ENCODE data around the gene JARID2.

JARID2 gene

DNA sequence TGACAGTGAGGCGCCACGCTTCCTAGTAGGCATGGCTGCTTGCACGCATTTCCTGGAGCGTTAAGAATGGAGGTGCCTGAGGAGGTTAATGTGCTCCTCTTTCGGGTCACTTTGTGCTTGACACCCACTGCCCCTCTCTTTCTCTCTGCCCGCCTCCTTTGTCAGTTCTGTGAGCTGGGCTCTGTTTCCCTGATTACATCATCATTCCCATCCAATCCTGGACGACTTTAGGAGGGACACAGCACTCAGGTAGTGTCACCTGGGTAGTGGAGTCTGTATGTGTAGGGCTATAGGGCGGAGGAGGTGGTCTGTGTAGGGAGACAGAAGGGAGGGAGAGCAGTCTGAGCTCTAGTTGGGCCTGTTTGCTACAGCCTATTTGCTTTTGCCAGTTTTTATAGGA, 136.8 kb downstream of the JARID2 start:
- no peak overlapping the region for H3K4me3 ChIP-seq (ENCODE audit: low read depth, low read length)
- DNase-seq (ENCODE audit: low read depth) = no peak
- TF ChIP-seq, protein P1, sequence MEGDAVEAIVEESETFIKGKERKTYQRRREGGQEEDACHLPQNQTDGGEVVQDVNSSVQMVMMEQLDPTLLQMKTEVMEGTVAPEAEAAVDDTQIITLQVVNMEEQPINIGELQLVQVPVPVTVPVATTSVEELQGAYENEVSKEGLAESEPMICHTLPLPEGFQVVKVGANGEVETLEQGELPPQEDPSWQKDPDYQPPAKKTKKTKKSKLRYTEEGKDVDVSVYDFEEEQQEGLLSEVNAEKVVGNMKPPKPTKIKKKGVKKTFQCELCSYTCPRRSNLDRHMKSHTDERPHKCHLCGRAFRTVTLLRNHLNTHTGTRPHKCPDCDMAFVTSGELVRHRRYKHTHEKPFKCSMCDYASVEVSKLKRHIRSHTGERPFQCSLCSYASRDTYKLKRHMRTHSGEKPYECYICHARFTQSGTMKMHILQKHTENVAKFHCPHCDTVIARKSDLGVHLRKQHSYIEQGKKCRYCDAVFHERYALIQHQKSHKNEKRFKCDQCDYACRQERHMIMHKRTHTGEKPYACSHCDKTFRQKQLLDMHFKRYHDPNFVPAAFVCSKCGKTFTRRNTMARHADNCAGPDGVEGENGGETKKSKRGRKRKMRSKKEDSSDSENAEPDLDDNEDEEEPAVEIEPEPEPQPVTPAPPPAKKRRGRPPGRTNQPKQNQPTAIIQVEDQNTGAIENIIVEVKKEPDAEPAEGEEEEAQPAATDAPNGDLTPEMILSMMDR (conservative IDR thresholded peaks at IDR 0.05; ENCODE audit: low read depth, low read length) = no peak

DNA sequence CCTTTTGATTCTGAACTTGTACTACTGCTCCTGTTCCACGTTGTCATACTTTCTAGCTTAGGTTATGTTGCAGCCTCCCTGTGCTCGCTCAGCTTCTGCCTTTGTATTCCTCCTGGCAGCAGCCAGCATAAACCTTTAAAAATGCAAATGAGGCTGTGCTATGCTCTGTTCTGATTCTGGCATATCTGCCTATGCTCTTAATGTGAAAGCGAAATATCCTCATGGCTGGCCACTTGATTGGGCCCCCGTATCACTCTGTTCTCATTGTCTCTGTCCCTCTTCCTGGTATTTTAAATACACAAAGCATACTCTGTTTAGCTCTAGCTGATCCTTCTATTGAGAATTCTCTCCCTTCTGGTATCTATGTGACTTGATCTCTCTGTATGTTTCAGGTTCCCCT, 139.0 kb downstream of the JARID2 start:
- H3K4me3 ChIP-seq (ENCODE audit: low read depth, low read length) = no peak overlapping the region
- TF ChIP-seq, protein P1 (conservative IDR thresholded peaks at IDR 0.05; ENCODE audit: low read depth, low read length) = no peak
- DNase-seq (ENCODE audit: low read depth) = no peak

DNA sequence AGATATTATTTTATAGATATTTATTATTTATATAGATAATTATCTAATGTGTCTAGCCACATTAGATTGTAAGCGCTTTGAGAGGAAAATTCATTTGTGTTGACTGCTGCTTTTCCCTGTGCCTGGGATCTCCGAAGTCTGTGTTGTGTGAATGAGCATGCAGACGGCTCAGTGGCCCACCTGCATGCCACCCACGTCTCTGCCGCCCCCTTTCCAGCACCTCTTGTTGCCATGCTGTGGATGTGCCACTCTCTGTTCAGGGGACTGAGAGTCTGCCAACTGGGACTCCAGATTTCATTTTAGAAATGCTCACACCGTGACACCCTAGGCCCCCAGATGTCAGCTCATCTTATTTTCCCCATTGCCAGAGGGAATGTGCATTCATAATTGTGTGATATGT, 139.7 kb downstream of the JARID2 start:
- no peak for DNase-seq (ENCODE audit: low read depth)
- H3K4me3 ChIP-seq (ENCODE audit: low read depth, low read length) = no peak overlapping the region
- TF ChIP-seq, protein P1 (conservative IDR thresholded peaks at IDR 0.05; ENCODE audit: low read depth, low read length) = no peak

DNA sequence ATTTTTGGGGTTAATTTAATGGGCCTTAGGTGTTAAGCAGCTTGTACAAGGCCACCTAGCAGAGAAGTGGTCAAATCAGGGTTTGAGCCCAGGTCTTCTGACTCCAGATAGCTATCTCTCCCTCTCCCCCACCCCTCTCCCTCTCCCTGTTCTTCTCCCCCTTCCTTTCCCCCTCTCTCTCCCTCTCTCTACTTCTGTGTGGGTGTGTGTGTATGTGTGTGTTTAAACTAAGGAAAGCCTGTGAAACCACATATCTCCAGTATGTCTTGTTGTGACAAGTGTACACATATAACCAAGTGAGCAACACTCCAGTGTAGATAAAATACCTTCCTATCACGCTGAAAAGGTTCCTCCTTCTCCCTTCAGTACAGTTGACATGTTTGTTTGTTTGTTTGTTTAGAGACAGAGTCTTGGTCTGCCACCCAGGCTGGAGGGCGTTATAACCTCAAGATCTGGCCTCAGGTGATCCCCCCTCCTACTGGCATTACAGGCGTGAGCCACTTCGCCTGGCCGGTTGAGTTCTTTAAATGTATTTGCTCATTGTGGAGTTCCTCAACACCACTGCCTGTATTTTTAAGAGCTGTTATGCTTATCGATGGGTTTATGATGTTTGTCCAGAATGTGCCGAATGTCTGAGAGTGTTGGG, 140.4 kb downstream of the JARID2 start:
- H3K4me3 ChIP-seq (ENCODE audit: low read depth, low read length) = no peak overlapping the region
- TF ChIP-seq, protein P1 (conservative IDR thresholded peaks at IDR 0.05; ENCODE audit: low read depth, low read length) = no peak
- no peak for DNase-seq (ENCODE audit: low read depth)

DNA sequence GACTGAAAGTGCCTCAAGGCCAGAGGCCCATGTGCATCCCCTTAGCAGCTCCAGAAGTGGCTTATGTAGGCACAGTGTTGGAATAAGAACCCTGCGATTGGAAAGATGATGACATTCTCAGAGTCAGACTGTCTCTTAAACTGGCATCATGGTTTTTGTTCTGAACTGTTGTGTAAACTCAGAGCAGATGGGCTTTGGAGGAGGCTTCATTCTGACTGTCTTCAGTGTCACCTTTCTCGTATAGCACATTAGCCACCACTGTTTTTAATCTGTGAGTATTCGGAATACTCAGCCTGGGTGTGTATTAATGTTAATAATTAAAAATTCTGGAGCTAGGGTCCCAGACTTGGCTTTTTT, 140.9 kb downstream of the JARID2 start:
- no peak overlapping the region for H3K4me3 ChIP-seq (ENCODE audit: low read depth, low read length)
- TF ChIP-seq, protein P1 (conservative IDR thresholded peaks at IDR 0.05; ENCODE audit: low read depth, low read length) = no peak
- DNase-seq (ENCODE audit: low read depth) = no peak

DNA sequence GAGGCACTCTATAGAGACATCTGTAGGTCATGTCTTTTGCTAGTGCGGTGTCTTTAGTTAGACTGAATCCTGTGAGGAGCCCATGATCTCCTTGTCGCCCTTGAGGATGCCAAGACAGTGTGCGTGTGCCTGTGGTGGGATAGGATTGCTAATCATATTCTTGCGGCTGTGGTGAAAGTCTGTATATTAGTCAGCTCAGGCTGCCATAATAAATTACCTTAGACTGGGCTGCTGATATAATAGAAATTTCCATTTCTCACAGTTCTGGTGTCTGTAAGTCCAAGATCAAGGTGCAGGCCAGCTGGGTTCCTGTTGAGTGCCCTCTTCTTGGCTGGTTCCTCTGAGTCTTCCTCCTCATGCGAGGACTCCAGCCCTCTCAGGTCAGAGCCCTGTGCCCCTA, 141.2 kb downstream of the JARID2 start:
- DNase-seq (ENCODE audit: low read depth) = no peak

More for the DNA sequence above, 141.2 kb downstream of the JARID2 start:
- TF ChIP-seq, protein P1 (conservative IDR thresholded peaks at IDR 0.05; ENCODE audit: low read depth, low read length) = no peak
- no peak overlapping the region for H3K4me3 ChIP-seq (ENCODE audit: low read depth, low read length)
